NCI-H2196 treated with DMSO at 0.1 percent for 48 hours (cell line): Measurements from ENCODE around the gene PAIP1.
"Not testable (repeated sequence)": the region's sequence is repeated elsewhere in the genome, so short reads cannot be mapped to it uniquely, and the experiment has no call there.

ENCODE experiments used
- DNase-seq: peaks from one replicate; lab custom pipeline; 2025; ENCODE audit not compliant: unreplicated experiment; lab: John Stamatoyannopoulos, UW

Gene PAIP1

GRCh38 chr5:43556857-43557542 is at the start of gene PAIP1:
Gene PAIP1, minus strand, starts transcription at chr5:43557077. Its CDS starts 231 bp downstream, at chr5:43556846.
- DNase-seq, result peak; percentile 85

DNA sequence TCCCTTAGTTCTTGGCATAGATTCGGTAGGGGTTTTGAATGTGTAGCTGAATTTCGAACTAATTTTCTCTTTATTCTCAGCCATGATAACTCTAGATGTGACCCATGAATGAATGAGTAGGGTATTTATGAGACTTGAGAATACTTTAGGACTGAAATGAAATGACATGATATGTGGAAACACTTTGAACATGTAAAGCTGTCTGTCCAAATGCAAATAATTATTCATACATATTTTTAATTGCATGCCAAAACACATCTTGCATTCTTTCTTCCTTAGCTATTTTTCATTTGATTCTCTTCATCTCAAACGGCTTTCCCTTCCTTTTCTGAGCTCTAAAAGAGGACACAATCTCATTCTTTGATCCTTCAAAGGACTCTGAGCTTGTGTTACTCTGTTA is 49.5 kb upstream of the PAIP1 start:
- no peak for DNase-seq

- DNase-seq, result no peak
Observed at GRCh38 chr5:43604699-43605098, 47.8 kb upstream of the PAIP1 start.

DNA sequence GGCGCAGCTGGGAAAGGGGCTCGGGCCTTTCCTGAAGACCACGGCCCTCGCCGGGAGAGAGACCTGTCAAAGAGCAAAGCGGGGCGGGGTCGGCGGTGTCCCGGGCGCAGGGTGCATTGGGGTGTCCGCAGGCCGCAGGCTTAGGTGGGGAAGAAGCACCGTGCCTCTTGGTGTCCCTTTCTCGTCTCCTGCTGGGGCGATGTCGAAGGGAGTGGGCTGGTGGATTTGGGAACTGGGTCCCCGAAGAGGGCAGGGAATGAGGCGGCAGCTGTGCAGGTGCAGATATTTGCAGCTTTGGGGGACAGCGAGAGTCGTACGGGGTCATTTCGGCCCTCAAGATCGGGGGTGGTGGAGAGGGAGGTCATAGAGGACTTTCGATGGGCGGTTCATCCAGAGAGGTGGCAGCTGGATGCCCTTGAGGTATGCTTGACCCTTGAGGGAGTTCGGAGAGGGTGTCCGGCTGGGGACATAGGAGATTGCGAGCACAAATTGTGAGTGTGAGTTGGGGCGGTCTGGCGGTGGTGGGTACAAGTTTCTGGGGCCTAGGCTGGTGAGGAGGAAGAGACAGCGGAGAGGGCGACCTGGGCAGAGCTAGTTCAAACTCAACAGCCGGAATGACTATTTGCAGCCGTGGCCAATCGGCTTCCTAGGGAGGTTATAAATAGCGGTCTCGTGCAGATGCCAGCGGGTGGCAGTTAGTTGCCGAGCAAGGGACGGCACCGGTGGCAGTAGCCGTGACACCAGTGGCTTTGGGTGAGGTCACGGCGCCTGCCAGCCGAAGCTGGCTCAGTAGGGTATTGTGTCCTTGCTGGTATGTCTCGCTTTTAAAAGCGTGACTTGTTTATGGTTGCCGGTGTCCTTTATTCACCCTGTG is 46.7 kb upstream of the PAIP1 start:
- peak; percentile 87 for DNase-seq

DNA sequence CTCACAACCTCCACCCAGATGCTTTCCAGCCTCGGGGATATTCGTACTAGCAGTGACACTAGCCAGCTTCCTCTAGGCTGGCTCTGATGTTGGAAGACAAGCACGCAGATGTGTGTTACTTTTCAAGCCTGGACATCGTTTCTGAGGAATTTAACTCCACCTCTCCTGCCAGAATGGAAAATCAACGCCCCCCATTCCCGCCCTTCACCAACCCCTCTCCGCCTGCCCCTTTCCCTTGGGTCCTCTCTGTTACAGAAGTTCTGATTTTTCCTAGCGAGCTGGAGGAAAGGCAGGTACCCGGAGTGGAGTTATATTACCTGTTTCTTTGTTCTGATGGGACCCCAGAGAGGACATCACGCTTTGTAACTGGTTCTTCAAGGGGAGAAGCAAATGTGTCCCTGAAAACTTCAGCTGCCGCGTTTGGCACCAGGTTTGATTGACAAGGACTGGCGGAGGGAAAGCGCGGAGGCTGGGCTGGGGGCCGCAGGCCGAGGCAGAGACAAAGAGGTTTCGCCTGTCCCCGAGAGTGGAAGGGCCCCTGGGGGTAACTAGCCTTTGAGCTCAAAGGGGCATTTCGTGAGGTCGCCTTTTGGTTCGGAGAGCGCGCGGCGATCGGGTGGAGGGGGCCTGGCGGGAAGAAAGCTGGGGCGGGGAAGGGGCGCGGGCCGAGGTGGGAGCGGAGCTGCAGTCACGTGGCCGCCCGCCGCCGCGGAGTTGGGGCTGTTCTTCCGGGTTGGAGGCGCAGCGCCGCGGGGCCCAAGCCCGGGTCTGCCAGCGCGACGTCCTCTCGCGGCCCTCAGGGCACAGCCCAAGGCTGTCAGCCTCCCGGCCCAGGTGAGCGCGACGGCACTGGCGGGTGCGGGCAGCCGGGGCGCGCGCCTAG is 45.8 kb upstream of the PAIP1 start, which contains the start of gene NNT:
TSS of gene NNT (plus strand) at position 720 of the 883 bp plus-strand sequence. CDS start 6,016 bp downstream, outside the sequence.
- DNase-seq, result peak; percentile 60

DNA sequence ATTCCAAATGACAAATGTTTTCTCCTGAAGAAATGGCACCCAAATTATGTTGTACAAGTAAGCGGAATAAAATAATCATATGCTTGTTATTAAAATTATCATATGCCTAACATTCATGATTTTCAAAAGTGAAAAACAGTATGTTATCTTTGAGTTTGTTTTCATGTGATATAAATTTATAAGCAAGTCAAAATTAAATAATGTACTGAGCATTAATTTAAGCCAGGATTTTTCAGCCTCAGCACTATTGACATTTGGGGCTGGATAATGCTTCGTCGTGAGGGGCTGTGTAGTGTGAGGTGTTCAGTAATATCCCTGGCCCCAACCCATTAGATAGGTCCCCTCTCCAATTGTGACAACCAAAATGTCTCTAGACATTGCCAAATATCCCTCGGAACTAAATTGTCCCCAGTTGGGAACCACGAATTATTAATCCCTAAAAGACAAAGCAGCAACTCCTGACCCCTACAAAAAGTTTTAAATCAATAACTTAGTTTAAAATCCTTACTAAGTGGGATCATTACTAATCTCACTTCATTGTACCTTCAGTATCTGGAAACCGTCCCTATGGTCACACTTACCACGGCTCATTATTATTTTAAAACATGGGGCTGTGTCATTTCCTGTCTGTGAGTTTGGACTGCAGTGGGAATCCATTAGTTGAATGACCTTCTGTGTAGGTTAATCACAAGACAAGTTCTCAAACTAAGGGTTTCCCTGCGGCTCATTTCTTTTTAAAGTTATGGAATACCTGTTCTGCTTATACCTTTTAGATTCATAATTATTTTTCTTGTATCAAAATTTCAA is 44.8 kb upstream of the PAIP1 start:
- no peak for DNase-seq

GRCh38 chr5:43598927-43599326 is 42.0 kb upstream of the PAIP1 start:
- DNase-seq, result not testable (repeated sequence)

DNA sequence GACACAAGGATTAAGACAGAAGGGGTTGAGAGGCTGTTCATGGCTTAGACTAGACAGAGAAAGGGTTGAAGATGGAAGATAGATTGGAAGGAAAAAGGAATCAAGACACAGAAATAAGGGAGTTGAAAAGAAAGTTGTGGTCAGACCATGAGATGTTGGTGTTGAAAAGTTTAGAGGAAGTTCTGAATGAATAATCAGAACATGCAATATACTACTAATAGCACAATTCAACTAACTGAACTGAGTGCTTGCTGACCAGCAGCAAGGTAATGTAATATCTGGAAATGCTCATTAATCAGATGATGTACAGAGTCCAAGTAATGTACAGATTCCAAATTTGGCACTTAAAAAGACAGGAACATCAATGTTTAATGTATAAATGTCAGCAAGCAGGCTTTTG is 35.5 kb upstream of the PAIP1 start:
- no peak for DNase-seq

- no peak for DNase-seq
Observed at GRCh38 chr5:43590700-43591099, 33.8 kb upstream of the PAIP1 start.

DNA sequence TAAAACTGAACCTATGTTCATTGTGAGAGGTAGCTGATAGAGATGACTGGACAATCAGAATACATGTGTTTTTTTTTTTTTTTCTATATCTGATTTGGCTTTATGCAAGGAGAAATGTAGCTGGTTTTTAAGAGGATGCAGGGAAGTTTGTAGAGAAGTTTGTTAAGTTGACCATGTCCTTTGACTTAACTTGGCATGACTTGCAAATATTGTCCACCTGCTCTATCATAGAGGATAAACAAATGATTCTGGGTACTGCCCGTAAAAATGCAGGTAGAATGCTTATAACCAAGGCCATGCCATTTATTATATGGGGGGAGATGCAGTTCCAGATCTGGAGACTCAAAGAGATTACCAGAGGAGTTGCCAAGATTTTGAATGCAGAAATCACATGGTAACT is 32.4 kb upstream of the PAIP1 start:
- DNase-seq, result no peak

DNA sequence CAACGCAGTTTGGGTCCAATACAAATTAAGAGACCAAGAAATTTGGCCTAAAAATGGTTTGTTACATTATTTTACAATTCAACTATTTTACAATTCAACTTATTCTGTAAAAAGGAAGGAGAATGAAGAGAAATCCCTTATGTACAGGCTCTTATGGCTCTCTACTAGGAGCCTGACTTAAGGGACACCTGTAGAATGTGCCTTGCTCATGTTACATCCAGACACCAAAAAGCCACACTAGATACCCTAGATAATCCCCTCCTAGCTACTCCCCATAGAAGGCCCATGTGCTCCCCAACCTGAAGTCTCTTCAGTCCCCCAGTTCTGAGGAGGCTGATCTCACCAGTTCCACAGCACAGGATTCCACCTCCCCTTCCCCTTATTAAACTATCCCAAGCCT is 32.0 kb upstream of the PAIP1 start:
- DNase-seq, result no peak

- DNase-seq, result no peak
Observed at GRCh38 chr5:43584166-43584699, 27.4 kb upstream of the PAIP1 start.

- DNase-seq, result no peak
Observed at GRCh38 chr5:43583724-43584123, 26.8 kb upstream of the PAIP1 start.

DNA sequence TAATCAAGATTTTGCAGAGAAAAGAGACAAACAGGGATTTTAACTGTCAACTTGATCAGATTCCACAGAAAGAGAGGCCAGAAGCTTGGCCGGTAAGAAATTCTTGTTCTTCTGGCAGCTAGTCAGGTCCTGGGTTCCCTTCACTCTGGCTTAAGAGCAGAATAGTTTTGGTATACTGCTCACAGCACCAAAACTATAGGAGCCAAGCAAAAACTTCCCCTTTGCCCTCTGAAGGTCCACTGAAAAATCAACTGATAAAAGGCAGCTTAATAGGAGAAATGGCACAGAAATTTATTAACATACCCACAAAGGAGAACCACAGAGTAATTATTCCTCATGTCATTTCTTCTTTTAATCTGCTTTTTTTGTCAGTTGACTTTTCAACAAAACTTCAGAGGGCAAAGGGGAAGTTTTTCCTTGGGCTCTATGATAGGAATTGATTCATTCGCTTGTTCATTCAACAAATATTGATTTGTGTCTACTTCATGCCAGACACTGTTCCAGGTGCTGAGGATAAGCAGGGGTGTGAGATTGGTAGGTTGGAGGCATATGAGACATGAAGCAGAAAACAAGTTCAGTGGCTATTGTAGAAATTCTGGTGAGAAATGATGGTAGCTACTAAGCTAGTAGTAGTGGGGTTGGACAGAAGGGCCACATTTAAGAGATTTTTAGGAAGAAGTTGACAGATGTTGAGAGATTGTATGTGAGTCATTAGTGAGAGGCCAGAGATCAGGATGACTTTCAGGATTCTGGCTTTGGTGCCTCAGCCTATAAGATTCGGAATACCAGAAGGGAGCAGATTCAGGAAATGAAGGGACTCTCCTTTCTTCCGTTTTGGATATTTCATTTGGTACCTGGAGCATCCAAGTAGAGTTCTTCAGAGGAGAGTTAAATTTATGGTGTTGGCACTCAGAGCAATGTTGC is 25.5 kb upstream of the PAIP1 start:
- no peak for DNase-seq

DNA sequence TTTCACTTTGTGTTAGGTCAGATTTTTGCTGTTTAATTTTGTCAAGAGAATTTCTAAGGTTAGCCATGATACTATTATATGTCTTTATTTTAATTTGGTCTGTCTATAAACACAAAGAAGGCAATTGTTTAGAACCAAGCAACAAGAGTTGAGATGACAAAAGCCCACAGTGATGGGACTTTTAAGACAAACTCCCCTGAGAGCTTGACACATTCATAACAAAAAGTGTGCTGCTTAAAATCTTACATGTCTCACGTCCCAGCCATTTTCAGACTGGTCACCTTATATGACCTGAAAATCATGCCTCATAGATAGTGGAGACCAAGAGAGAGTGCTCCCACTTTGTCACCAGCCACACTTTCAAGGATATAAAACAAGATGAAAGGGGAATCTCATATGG is 24.5 kb upstream of the PAIP1 start:
- DNase-seq, result no peak

DNA sequence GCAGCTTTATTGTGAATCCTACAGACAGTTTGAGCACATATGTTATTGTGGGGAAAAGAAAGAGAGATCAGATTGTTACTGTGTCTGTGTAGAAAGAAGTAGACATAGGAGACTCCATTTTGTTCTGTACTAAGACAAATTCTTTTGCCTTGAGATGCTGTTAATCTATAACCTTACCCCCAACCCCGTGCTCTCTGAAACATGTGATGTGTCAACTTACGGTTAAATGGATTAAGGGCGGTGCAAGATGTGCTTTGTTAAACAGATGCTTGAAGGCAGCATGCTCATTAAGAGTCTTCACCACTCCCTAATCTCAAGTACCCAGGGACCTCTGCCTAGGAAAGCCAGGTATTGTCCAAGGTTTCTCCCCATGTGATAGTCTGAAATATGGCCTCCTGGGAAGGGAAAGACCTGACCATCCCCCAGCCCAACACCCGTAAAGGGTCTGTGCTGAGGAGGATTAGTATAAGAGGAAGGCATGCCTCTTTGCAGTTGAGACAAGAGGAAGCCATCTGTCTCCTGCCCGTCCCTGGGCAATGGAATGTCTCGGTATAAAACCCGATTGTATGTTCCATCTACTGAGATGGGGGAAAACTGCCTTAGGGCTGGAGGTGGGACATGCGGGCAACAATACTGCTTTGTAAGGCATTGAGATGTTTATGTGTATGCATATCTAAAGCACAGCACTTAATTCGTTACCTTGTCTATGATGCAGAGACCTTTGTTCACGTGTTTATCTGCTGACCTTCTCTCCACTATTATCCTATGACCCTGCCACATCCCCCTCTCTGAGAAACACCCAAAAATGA is 23.7 kb upstream of the PAIP1 start:
- DNase-seq, result not testable (repeated sequence)

DNA sequence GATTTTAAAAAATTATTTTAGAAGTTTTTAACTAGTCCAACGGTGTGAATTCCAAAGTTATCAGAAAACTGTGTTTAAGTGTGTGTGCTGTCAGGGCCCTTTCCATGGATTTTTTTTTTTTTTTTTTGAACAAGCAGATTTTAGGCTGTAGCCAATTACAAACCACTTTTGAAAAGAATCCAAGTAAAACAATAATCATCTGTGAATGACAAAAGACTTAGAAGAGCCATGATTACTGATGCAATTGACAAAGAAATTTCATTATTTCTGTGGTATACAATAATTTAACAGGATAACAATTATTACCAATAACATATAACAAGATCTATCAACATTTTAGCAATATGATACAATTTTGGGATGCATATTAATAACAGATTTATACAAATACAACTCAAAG is 16.2 kb upstream of the PAIP1 start:
- DNase-seq, result no peak

DNA sequence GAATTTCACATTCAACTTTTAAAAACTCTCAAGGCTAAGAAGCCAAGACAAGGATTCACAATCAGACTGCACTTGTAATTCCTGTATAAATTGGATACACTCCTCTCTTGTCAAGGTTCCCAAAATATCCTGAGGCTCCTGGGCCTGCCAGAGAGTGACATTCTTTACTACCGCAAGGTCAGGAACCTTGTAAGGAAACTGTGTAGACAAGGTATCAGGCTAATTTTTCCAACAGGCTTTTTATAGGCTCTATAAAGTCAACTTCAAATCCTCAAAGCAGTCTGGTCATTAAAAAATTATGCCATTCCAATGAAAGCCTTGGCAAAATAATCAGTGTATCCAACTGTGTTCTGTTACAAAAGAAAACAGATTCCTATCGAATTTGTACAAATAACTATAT is 15.5 kb upstream of the PAIP1 start:
- DNase-seq, result no peak
